Measurements from ENCODE around the gene ZNF624. TPM values are rescaled to one million over a fixed set of nuclear protein-coding genes. Genes with fewer than 3 reads are reported as not detected.
"Not testable (repeated sequence)": the region's sequence is repeated elsewhere in the genome, so short reads cannot be mapped to it uniquely, and the experiment has no call there.

Gene ZNF624
- 0.88 and 1.3 TPM in 2 replicates for total RNA-seq (2021)
- long read RNA-seq, full-length matches to known transcripts, result 2 of 2 reads
- long read RNA-seq, partial matches to known transcripts, result 0 of 2 reads
- long read RNA-seq, other reads (novel, unspliced or antisense), result 0 of 2 reads

GRCh38 chr17:16653367-16654041 is at the start of gene ZNF624:
Gene ZNF624, minus strand, starts transcription at chr17:16653850.
- no peak within 1 kb of the TSS for H3K4ac ChIP-seq (ENCODE audit: low read depth, low read length)
- Mint-ChIP-seq H3K9me3 (peaks cover 0 to 10% of the 10 kb centered on the region in 2 experiments; a peak in 2 of 5 replicates), H3K36me3 (ENCODE audit: insufficient read depth in 1 of 3, low read depth in 3 of 3) (peaks cover 0 to 4% (median 1%) of the 10 kb centered on the region in 3 experiments; a peak in 3 of 7 replicates), H3K4me1 (peaks cover 30 to 36% of the 10 kb centered on the region in 2 experiments), H3K4me3 (peak within 1 kb of the TSS; percentile 77 to 85), H3K27ac (peak within 1 kb of the TSS in 1 of 3 experiments; percentile 88; a peak in 3 of 7 replicates), H3K27me3 (ENCODE audit: low read depth) (no peaks in the 10 kb centered on the region; the same call in none of the 2 replicates)
- no peak within 1 kb of the TSS for H4K91ac ChIP-seq (ENCODE audit: insufficient read length, low read depth, low read length)
- H2BK120ac ChIP-seq (ENCODE audit: low read depth, low read length, poor library complexity, severe bottlenecking), result no peak within 1 kb of the TSS
- H3K23ac ChIP-seq (ENCODE audit: insufficient read length, low read depth, low read length), result no peak within 1 kb of the TSS
- peak within 1 kb of the TSS; percentile 98 for H3K4me2 ChIP-seq (ENCODE audit: insufficient read depth, insufficient read length, low read length)
- no peaks in the 10 kb centered on the region for H4K20me1 ChIP-seq (ENCODE audit: control insufficient read depth, insufficient read depth, insufficient read length)
- H3K18ac ChIP-seq (ENCODE audit: insufficient read length, low read depth, low read length), result peak within 1 kb of the TSS; percentile 60
- no peaks in the 10 kb centered on the region for H3K79me2 ChIP-seq (ENCODE audit: insufficient read depth, low read length)
- no peaks in the 10 kb centered on the region for H3K27me3 ChIP-seq (ENCODE audit: insufficient read depth, low read length)
- H2AFZ ChIP-seq (ENCODE audit: low read length), result peak within 1 kb of the TSS; percentile 88
- H3K14ac ChIP-seq (ENCODE audit: insufficient read depth, low read length), result peak within 1 kb of the TSS; percentile 63
- WGBS (ENCODE audit: extremely low coverage, insufficient read length, low lambda C conversion rate), result no CpG with 5 or more reads among the region's 55 CpGs
- no peak within 1 kb of the TSS for H2BK5ac ChIP-seq (ENCODE audit: insufficient read length, low read length)
- DNase-seq, result peak; percentile 99
- peaks cover 5% of the 10 kb centered on the region for H3K23me2 ChIP-seq (ENCODE audit: insufficient read length, low read depth, low read length, poor library complexity, severe bottlenecking)
- H2AK5ac ChIP-seq (ENCODE audit: insufficient read length, low read length), result no peak within 1 kb of the TSS
- no peak within 1 kb of the TSS for H2BK20ac ChIP-seq (ENCODE audit: low read depth, low read length, poor library complexity, severe bottlenecking)
- no peaks in the 10 kb centered on the region; the same call in 1 of the 2 replicates for H3K4me1 ChIP-seq (ENCODE audit: insufficient read depth, low read length)
- no peak within 1 kb of the TSS for H3K27ac ChIP-seq (ENCODE audit: insufficient read length, low read depth, low read length)
- no peak within 1 kb of the TSS for H4K5ac ChIP-seq (ENCODE audit: insufficient read length, low read depth, low read length)
- no peaks in the 10 kb centered on the region for H3K9me3 ChIP-seq (ENCODE audit: control insufficient read depth, low read depth, low read length)
- H4K8ac ChIP-seq (replicated peaks; ENCODE audit: insufficient read length, low read depth, low read length), result no peak within 1 kb of the TSS
- H3K79me1 ChIP-seq (ENCODE audit: insufficient read depth, low read depth, low read length, poor library complexity, severe bottlenecking), result no peaks in the 10 kb centered on the region
- peak within 1 kb of the TSS; percentile 27 for H3K9ac ChIP-seq (ENCODE audit: extremely low read depth, insufficient read length, low read length)
- no peak within 1 kb of the TSS for H2BK15ac ChIP-seq (ENCODE audit: low read depth, low read length)
- no peak within 1 kb of the TSS for H3T11ph ChIP-seq (ENCODE audit: low read length)
- TF ChIP-seq CTCF (conservative IDR thresholded peaks at IDR 0.05), result no peak
- H2BK12ac ChIP-seq (ENCODE audit: insufficient read length, low read depth, low read length), result no peak within 1 kb of the TSS
- no peak within 1 kb of the TSS for H3K56ac ChIP-seq (ENCODE audit: insufficient read length, low read depth, low read length)

- not testable (repeated sequence) for H3K4me1 Mint-ChIP-seq; H4K20me1 ChIP-seq (ENCODE audit: control insufficient read depth, insufficient read depth, insufficient read length); H3K23ac ChIP-seq (ENCODE audit: insufficient read length, low read depth, low read length); H4K5ac ChIP-seq (ENCODE audit: insufficient read length, low read depth, low read length); H3K4ac ChIP-seq (ENCODE audit: low read depth, low read length); H3K56ac ChIP-seq (ENCODE audit: insufficient read length, low read depth, low read length); H3K9ac ChIP-seq (ENCODE audit: extremely low read depth, insufficient read length, low read length); H3K4me3 Mint-ChIP-seq; H3K27me3 ChIP-seq (ENCODE audit: insufficient read depth, low read length); H4K91ac ChIP-seq (ENCODE audit: insufficient read length, low read depth, low read length); H3K27ac Mint-ChIP-seq; H2BK5ac ChIP-seq (ENCODE audit: insufficient read length, low read length); H2AK5ac ChIP-seq (ENCODE audit: insufficient read length, low read length); H2BK120ac ChIP-seq (ENCODE audit: low read depth, low read length, poor library complexity, severe bottlenecking); H2BK12ac ChIP-seq (ENCODE audit: insufficient read length, low read depth, low read length); DNase-seq; H2BK15ac ChIP-seq (ENCODE audit: low read depth, low read length); H4K8ac ChIP-seq (replicated peaks; ENCODE audit: insufficient read length, low read depth, low read length); H3K23me2 ChIP-seq (ENCODE audit: insufficient read length, low read depth, low read length, poor library complexity, severe bottlenecking); H3K36me3 Mint-ChIP-seq (ENCODE audit: insufficient read depth in 1 of 3, low read depth in 3 of 3); H2AFZ ChIP-seq (ENCODE audit: low read length); H3K27me3 Mint-ChIP-seq (ENCODE audit: low read depth); H2BK20ac ChIP-seq (ENCODE audit: low read depth, low read length, poor library complexity, severe bottlenecking); H3K9me3 Mint-ChIP-seq; H3K14ac ChIP-seq (ENCODE audit: insufficient read depth, low read length); H3K18ac ChIP-seq (ENCODE audit: insufficient read length, low read depth, low read length); H3K4me1 ChIP-seq (ENCODE audit: insufficient read depth, low read length); H3K9me3 ChIP-seq (ENCODE audit: control insufficient read depth, low read depth, low read length); H3K27ac ChIP-seq (ENCODE audit: insufficient read length, low read depth, low read length); H3T11ph ChIP-seq (ENCODE audit: low read length); H3K4me2 ChIP-seq (ENCODE audit: insufficient read depth, insufficient read length, low read length); H3K79me1 ChIP-seq (ENCODE audit: insufficient read depth, low read depth, low read length, poor library complexity, severe bottlenecking); H3K79me2 ChIP-seq (ENCODE audit: insufficient read depth, low read length)
- no CpG with 5 or more reads among the region's 5 CpGs for WGBS (ENCODE audit: extremely low coverage, insufficient read length, low lambda C conversion rate)
These were observed 44.0 kb upstream of the ZNF624 start for GRCh38 chr17:16697603-16698002.
